Stimulated activated naive CD4-positive, alpha-beta T cell treated with Interleukin-2 at 50 U/mL for 16 hours (primary cell): ENCODE measurements around the gene WIPF3.
"Not testable (repeated sequence)": the region's sequence is repeated elsewhere in the genome, so short reads cannot be mapped to it uniquely, and the experiment has no call there.

Experiments used
- DNase-seq: peaks from one replicate; lab custom pipeline; 2025; lab: John Stamatoyannopoulos, UW

Gene WIPF3

DNA sequence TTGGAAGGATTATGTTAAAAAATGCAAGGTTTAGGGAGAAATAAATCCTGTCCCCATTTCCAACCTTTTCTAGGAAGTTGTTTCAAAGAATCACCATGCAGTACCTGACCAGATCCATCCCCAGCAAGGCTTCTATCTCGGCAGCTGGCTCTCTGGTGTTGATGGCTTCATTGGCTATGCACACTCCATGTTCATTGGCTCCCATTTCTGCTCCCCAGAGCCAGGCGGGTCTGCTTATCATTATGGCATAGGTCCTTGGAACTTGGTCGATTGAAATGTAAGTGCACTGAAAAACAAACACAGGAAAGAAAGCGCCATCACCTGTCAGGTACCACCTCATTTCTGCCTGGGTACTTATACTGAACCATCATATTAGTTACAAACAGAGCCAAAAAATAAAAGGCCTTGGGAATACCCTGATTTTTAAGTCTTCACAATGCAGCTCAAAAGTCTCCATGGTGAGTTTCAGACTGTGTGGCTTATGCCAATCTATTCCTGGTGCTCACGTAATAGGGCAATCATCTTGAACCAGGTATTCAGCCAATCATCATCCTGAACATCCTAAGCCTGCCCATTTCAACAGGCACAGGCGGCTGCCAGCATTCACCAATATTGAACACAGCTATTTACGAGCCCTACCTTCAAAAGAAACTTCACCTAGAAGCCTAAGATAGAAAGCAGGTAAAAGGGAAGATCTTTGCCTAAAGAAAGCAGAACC, 148.9 kb downstream of the WIPF3 start:
- no peak for DNase-seq

DNA sequence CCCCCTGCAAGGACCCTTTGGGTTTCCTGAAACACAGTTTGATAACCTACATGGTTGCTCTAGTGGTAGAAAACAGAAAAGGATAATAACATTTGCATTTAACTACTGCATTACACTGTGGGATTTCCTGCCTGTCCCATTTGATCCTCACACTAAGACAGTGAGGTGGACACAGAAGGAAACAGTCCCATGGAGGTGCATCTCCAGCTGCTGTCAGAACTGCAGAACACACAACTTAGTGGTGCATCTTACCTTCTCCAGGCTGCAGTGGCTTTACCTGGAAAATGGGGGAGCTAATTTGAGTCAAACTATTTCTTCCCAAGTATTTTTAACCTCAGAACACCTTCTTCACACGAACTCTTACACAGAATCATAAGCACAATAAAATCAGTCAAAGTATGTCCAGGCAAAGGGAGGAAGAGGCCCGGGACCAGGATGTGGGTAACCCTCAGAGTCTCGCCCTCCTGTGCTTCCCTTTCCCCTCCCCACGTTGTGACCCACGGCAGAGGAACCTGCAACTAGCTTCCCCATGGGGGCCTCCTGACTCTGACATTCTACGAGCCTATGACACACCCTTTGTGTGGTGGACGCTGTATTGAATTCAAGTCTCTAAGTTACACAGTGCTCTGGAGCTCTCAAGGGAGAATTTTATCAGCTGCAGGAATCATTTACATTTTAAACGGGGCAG, 149.6 kb downstream of the WIPF3 start:
- DNase-seq = no peak

DNA sequence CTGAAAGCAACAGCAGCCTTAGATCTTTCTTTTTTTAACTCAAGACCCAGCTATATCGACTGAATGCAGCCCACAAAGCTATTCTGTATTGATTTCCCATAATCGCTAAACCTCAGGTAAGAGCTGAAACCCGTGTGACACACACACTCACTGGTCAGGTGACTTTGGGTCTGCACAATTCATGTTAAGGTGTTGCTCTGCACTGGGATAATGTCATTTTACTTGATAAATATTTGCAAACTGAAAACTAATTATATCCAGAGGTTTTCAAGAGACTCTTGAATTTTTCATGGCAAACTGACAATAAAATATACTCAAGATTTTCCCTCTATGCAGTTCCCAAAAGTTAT, 150.2 kb downstream of the WIPF3 start:
- DNase-seq = no peak

DNA sequence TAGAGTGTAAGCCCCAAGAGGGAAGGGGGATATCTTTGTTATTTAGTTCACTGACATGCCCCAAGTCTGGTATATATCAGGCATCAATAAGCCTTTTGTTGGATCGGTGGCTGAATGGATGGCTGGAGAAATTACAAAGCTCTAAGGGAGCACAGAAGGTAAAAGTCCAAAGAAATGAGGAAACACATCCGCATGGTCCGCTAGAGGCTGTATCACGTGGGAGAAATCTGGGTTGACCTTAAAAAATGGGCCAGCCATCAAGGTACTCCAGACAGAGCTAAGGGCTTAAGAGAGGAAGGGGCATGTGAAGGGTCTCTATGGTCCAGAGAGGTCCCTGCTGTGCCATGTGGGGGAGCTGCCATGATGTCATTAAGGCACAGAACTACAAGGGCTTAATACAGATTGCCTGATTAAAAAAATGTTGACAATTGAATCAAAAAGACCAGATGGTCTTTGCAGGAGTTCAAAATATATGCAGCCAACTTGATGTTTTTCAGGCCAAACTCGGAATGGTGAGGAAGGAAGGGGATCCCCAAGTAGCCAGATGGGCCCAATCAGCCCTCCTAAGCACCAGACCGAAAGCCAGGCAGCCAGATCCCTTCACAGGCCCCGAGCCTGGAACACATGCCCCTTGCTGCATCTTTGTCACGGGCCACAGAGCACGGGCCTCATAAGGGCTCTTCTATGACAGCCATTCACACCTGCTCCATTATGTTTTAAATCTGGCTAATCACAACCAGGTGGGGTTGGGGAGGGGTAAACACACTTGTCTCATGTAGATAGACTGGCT, 151.4 kb downstream of the WIPF3 start:
- DNase-seq = no peak

DNA sequence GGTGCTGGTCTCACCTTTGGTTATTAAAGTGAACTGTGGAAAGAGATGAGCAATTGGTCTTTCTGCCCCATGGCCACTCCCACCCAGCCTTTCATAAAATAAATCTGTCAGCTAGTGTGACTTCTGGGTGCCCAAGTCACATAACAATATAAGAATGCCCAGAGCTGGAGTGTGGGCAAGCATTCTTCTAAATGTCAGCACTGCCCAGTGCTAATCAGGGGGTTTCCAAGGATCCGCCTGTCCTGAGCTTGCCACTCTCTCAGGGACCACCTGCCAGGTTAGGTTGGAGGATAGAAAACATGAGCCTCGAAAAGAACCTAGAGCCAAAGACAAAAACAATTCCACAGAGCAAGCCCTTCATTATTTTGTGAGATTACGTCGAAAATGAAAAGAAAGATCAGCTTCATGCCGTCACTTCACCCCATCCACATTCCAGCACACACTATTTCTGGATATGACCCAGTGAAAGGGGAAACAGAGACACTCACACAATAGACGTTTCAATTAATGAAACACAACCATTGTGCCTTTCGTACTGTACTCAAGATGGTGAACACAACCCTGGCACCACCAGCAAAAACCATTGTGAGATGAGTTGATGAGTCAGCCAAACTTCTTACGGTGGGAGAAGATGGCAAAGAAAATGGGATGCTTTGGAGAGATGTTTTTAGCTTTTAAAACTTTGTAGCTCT, 152.5 kb downstream of the WIPF3 start:
- no peak for DNase-seq

DNA sequence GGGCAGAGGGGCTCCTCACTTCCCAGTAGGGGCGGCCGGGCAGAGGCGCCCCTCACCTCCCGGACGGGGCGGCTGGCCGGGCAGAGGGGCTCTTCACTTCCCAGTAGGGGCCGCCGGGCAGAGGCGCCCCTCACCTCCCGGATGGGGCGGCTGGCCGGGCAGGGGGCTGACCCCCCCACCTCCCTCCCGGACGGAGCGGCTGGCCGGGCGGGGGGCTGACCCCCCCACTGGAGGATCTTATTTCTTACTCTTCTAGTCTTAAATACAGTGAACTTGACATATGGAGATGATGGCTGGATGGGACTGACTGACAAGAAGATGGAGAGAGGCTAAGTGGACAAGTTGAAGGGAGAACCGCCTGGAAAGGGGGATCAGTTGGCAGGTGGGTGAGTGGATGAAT, 155.3 kb downstream of the WIPF3 start:
- DNase-seq = not testable (repeated sequence)

DNA sequence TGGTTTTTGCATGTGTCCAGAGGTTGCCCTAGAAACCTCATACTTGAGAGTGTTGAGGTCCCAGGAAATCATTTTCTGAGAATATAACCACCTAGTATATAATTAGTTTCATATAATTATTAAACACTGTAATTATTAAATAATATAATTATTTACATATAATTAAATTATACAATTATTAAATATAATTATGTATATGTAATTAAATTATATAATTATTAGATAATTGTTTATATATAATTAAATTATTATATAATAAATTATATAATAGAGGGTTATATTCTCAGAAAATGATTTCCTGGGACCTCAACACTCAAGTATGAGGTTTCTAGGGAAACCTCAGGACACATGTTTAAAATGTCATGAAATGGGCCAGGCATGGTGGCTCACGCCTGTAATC, 155.7 kb downstream of the WIPF3 start:
- DNase-seq = no peak

DNA sequence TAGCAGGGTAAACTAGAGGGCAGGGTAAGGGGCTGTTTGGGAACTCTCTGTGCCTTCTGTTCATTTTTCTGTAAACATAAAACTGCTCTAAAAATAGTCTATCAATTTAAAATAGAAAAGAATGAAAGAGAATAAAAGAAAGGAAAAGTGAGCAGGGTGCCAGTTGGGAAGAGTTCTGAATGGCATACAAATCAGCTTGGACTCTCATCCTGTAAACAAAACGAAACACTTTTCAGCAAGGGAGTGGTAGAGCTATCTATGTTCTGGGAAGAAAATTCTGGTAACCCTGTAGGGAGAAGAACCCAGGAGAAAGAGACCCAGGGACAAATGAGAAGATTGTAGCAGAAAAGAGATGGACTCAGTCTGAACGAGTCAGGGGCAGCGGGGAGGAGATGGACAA, 158.7 kb downstream of the WIPF3 start:
- no peak for DNase-seq
